SU-DHL-6 (cell line): ENCODE results near the gene C19orf38.

Experiments
- H2AFZ ChIP-seq: fragments of 200-600 bp; sonication (generic); 2 replicates; pipeline ENCODE4 v1.6.1; 2014; ENCODE audit warnings: low read depth, mild to moderate bottlenecking, moderate library complexity, mixed read lengths, antibody characterized with exemption, low read length; ENCODE audit not compliant: severe bottlenecking
- H3F3A ChIP-seq: fragments of 200-600 bp; shearing (Covaris generic); 2 replicates; pipeline ENCODE4 v1.6.0; 2016; ENCODE audit warnings: antibody characterized with exemption, mild to moderate bottlenecking; ENCODE audit not compliant: insufficient read depth
- H3K27ac ChIP-seq: fragments of 200-600 bp; sonication (generic); 2 replicates; pipeline ENCODE4 v1.5.1; 2016; ENCODE audit warnings: low read depth, mild to moderate bottlenecking, low read length, moderate library complexity, mixed read lengths
- H3K27me3 ChIP-seq: fragments of 200-600 bp; sonication (generic), shearing (Covaris generic); 2 replicates; pipeline ENCODE4 v1.6.0; 2014; ENCODE audit warnings: mild to moderate bottlenecking, low read length
- H3K36me3 ChIP-seq: fragments of 200-600 bp; sonication (generic); 2 replicates; pipeline ENCODE4 v1.6.1; 2014; ENCODE audit warnings: mild to moderate bottlenecking, low read length, mixed read lengths
- H3K4me2 ChIP-seq: fragments of 300-600, 200-600 bp; shearing (Covaris generic), sonication (generic); 2 replicates; pipeline ENCODE4 v1.6.0; 2014; ENCODE audit warnings: low read length, low read depth, mild to moderate bottlenecking; ENCODE audit not compliant: poor library complexity, severe bottlenecking
- H3K4me3 ChIP-seq: fragments of 200-600 bp; sonication (generic); 2 replicates; pipeline ENCODE4 v1.5.1; 2014; ENCODE audit warnings: antibody characterized with exemption, low read length, mild to moderate bottlenecking, mixed read lengths; ENCODE audit not compliant: insufficient read depth, poor library complexity, severe bottlenecking
- H3K79me2 ChIP-seq: fragments of 200-600 bp; sonication (generic); 2 replicates; pipeline ENCODE4 v1.6.1; 2014; ENCODE audit warnings: mild to moderate bottlenecking, low read length, moderate library complexity; ENCODE audit not compliant: insufficient read depth
- H3K9ac ChIP-seq: fragments of 200-600 bp; sonication (generic); 2 replicates; pipeline ENCODE4 v1.7.0; 2014; ENCODE audit warnings: mild to moderate bottlenecking, low read length
- H3K9me2 ChIP-seq: fragments of 200-600 bp; sonication (generic); replicated peaks from 2 replicates; pipeline ENCODE4 v1.6.1; 2014; ENCODE audit warnings: low read length; ENCODE audit not compliant: insufficient read depth
- H3K9me3 ChIP-seq: fragments of 200-600 bp; sonication (generic); 2 replicates; pipeline ENCODE4 v1.6.1; 2014; ENCODE audit warnings: low read length, mixed read lengths; ENCODE audit not compliant: insufficient read depth
- H4K20me1 ChIP-seq: fragments of 200-600 bp; sonication (generic); 2 replicates; pipeline ENCODE4 v1.6.1; 2014; ENCODE audit warnings: low read depth, mild to moderate bottlenecking, antibody characterized with exemption, low read length, moderate library complexity, mixed read lengths
- EZH2phosphoT487 ChIP-seq: fragments of 200-600 bp; sonication (generic), shearing (Covaris generic); conservative IDR thresholded peaks from 2 replicates; pipeline ENCODE4 v1.6.1; 2018; ENCODE audit warnings: mild to moderate bottlenecking, antibody characterized with exemption, low read length, moderate library complexity, mixed read lengths
- TF ChIP-seq, protein P1 (sequence below): fragments of 200-600 bp; sonication (generic); IDR thresholded peaks from one replicate; pipeline ENCODE4 v1.5.1; 2017; ENCODE audit warnings: antibody characterized with exemption, mild to moderate bottlenecking, low read length, moderate library complexity; ENCODE audit not compliant: insufficient read depth, poor library complexity, severe bottlenecking

Gene C19orf38

DNA sequence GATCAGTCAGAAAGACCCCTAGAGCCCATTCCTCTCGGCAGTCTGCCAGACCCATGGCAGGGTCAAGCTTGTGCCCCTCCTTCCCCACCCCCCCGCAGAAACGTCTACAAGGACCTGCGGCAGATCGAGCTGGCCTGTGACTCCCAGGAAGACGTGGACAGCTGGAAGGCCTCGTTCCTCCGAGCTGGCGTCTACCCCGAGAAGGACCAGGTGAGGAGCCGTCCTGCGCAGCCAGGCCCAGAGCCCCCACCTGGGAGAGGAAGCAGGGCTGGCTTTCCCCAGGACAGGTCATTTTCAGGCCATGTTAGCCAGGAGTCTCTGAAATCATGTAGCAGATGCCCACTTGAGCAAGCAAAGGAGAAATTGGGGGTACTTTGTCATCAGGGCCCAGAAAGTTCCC lies 24.5 kb upstream of the C19orf38 start:
- no peaks in the 10 kb centered on the region for H3K27me3 ChIP-seq
- H3K4me3 ChIP-seq: no peak overlapping the region
- no peaks in the 10 kb centered on the region; the same call in 1 of the 2 replicates for H3K36me3 ChIP-seq
- H2AFZ ChIP-seq: no peak overlapping the region
- no peaks in the 10 kb centered on the region for H3K79me2 ChIP-seq
- H3K9me2 ChIP-seq: no peaks in the 10 kb centered on the region
- H3K9me3 ChIP-seq: no peaks in the 10 kb centered on the region
- H3K4me2 ChIP-seq: no peak overlapping the region
- TF ChIP-seq, protein P1, sequence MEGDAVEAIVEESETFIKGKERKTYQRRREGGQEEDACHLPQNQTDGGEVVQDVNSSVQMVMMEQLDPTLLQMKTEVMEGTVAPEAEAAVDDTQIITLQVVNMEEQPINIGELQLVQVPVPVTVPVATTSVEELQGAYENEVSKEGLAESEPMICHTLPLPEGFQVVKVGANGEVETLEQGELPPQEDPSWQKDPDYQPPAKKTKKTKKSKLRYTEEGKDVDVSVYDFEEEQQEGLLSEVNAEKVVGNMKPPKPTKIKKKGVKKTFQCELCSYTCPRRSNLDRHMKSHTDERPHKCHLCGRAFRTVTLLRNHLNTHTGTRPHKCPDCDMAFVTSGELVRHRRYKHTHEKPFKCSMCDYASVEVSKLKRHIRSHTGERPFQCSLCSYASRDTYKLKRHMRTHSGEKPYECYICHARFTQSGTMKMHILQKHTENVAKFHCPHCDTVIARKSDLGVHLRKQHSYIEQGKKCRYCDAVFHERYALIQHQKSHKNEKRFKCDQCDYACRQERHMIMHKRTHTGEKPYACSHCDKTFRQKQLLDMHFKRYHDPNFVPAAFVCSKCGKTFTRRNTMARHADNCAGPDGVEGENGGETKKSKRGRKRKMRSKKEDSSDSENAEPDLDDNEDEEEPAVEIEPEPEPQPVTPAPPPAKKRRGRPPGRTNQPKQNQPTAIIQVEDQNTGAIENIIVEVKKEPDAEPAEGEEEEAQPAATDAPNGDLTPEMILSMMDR: no peak
- no peak overlapping the region for H3K27ac ChIP-seq
- H3F3A ChIP-seq: no peaks in the 10 kb centered on the region
- H3K9ac ChIP-seq: no peak overlapping the region
- H4K20me1 ChIP-seq: no peaks in the 10 kb centered on the region

DNA sequence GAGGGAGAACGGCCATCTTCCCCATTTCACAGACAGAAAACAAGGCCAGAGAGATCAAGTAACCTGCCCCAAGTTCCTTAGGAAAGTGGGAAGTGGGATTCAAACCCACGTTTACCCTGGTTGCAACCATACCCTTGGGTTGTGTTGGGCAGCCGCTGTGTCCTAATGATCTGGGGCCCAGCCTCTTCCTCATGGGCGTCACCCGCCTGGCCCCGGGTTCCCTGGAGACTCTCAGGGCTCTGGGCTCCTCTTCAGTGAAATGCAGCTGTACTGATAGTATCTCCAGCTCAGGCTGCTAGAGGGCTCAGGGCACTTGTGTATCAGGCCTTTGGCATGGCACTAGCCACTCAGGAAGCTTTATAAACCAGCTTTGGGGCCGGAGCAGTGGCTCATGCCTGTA lies 22.0 kb upstream of the C19orf38 start:
- Histone ChIP-seq H3K27ac (no peak overlapping the region), H3K4me3 (no peak overlapping the region), H4K20me1 (no peaks in the 10 kb centered on the region), H3F3A (no peaks in the 10 kb centered on the region), H3K9me3 (no peaks in the 10 kb centered on the region), H3K4me2 (no peak overlapping the region), H3K79me2 (no peaks in the 10 kb centered on the region), H3K9ac (no peak overlapping the region), H3K36me3 (no peaks in the 10 kb centered on the region; the same call in 1 of the 2 replicates), H3K27me3 (no peaks in the 10 kb centered on the region), H2AFZ (no peak overlapping the region), H3K9me2 (no peaks in the 10 kb centered on the region)
- TF ChIP-seq, protein P1: no peak
- no peak for TF ChIP-seq EZH2phosphoT487

DNA sequence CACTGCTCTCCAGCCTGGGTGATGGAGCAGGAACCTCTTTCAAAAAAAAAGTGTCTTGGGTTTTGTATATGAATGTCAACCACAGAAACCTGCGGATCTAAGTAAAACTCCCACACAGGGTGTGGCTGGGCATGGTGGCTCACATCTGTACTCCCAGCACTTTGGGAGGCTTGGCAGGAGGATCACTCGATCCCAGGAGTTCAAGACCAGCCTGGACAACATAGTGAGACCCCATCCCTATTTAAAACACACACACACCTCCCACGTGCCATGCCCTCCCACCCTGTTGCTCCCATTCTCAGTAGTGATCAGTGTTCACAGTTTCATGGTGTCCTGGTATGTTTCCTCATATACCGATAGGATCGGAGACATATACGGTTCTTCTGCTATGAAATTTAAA lies 21.4 kb upstream of the C19orf38 start:
- Histone ChIP-seq H3K9me3 (no peaks in the 10 kb centered on the region), H3K9ac (no peak overlapping the region), H3K79me2 (no peaks in the 10 kb centered on the region), H3F3A (no peaks in the 10 kb centered on the region), H2AFZ (no peak overlapping the region), H3K27ac (no peak overlapping the region), H3K4me3 (no peak overlapping the region), H3K9me2 (no peaks in the 10 kb centered on the region), H3K4me2 (no peak overlapping the region), H3K36me3 (no peaks in the 10 kb centered on the region; the same call in 1 of the 2 replicates), H4K20me1 (no peaks in the 10 kb centered on the region), H3K27me3 (no peaks in the 10 kb centered on the region)
- TF ChIP-seq, protein P1: no peak
- TF ChIP-seq EZH2phosphoT487: no peak
